RKO (cell line): ENCODE measurements around the gene PLEKHD1.
A peak's percentile ranks its signal among the peaks of the same experiment; 100 is the strongest.

Source experiments
- DNase-seq: peaks from one replicate; pipeline ENCODE4 v3.0.0-alpha.2; 2016; ENCODE audit warnings: low spot score

The PLEKHD1 gene

GRCh38 chr14:69518289-69519101 lies 34.0 kb downstream of the PLEKHD1 start:
- DNase-seq = no peak

- DNase-seq = no peak
Observed at GRCh38 chr14:69519204-69520100, 34.9 kb downstream of the PLEKHD1 start.

GRCh38 chr14:69522026-69522425 lies 37.5 kb downstream of the PLEKHD1 start:
- no peak for DNase-seq

- DNase-seq = no peak
Observed at GRCh38 chr14:69525896-69526295, 41.4 kb downstream of the PLEKHD1 start.

- no peak for DNase-seq
Observed at GRCh38 chr14:69527635-69528034, 43.1 kb downstream of the PLEKHD1 start.

- DNase-seq = no peak
Observed at GRCh38 chr14:69528143-69528542, 43.6 kb downstream of the PLEKHD1 start.

- no peak for DNase-seq
Observed at GRCh38 chr14:69528930-69529329, 44.4 kb downstream of the PLEKHD1 start.

GRCh38 chr14:69529563-69529962 lies 45.0 kb downstream of the PLEKHD1 start:
- DNase-seq = no peak

GRCh38 chr14:69530095-69530494 lies 45.6 kb downstream of the PLEKHD1 start:
- DNase-seq = no peak

GRCh38 chr14:69531135-69531534 lies 46.6 kb downstream of the PLEKHD1 start:
- no peak for DNase-seq

- no peak for DNase-seq
Observed at GRCh38 chr14:69532561-69533340, 48.2 kb downstream of the PLEKHD1 start.

GRCh38 chr14:69535230-69535848 lies 50.8 kb downstream of the PLEKHD1 start:
- DNase-seq = peak; percentile 68

- no peak for DNase-seq
Observed at GRCh38 chr14:69536971-69537370, 52.4 kb downstream of the PLEKHD1 start.

GRCh38 chr14:69537900-69538299 lies 53.4 kb downstream of the PLEKHD1 start:
- no peak for DNase-seq

GRCh38 chr14:69538766-69539165 lies 54.2 kb downstream of the PLEKHD1 start:
- DNase-seq = no peak

GRCh38 chr14:69539631-69540410 lies 55.3 kb downstream of the PLEKHD1 start:
- DNase-seq = no peak

GRCh38 chr14:69540654-69541335 lies 56.3 kb downstream of the PLEKHD1 start:
- no peak for DNase-seq

GRCh38 chr14:69542311-69542710 lies 57.8 kb downstream of the PLEKHD1 start:
- DNase-seq = no peak

- DNase-seq = peak; percentile 83
Observed at GRCh38 chr14:69543341-69544115, 59.0 kb downstream of the PLEKHD1 start.
